DOHH2 (cell line): ENCODE results near the gene KRTAP4-6.
"Not testable (repeated sequence)": the region's sequence is repeated elsewhere in the genome, so short reads cannot be mapped to it uniquely, and the experiment has no call there.

Source experiments
- EZH2phosphoT487 ChIP-seq: fragments of 200-600 bp; sonication (generic); IDR thresholded peaks from 2 replicates; pipeline ENCODE4 v1.6.1; 2017; ENCODE audit warnings: borderline replicate concordance, mild to moderate bottlenecking, antibody characterized with exemption, low read length, moderate library complexity, mixed read lengths
- TF ChIP-seq, protein P1 (sequence below): fragments of 200-600 bp; sonication (generic); IDR thresholded peaks from one replicate; pipeline ENCODE4 v1.5.1; 2014; ENCODE audit warnings: antibody characterized with exemption, mild to moderate bottlenecking, low read depth, low read length; ENCODE audit not compliant: poor library complexity, severe bottlenecking

GRCh38 chr17:41160190-41160589 is 19.8 kb upstream of the KRTAP4-6 start:
- TF ChIP-seq, protein P1, sequence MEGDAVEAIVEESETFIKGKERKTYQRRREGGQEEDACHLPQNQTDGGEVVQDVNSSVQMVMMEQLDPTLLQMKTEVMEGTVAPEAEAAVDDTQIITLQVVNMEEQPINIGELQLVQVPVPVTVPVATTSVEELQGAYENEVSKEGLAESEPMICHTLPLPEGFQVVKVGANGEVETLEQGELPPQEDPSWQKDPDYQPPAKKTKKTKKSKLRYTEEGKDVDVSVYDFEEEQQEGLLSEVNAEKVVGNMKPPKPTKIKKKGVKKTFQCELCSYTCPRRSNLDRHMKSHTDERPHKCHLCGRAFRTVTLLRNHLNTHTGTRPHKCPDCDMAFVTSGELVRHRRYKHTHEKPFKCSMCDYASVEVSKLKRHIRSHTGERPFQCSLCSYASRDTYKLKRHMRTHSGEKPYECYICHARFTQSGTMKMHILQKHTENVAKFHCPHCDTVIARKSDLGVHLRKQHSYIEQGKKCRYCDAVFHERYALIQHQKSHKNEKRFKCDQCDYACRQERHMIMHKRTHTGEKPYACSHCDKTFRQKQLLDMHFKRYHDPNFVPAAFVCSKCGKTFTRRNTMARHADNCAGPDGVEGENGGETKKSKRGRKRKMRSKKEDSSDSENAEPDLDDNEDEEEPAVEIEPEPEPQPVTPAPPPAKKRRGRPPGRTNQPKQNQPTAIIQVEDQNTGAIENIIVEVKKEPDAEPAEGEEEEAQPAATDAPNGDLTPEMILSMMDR = not testable (repeated sequence)
- not testable (repeated sequence) for TF ChIP-seq EZH2phosphoT487
